NCI-H1694 treated with DMSO at 0.1 percent for 48 hours (cell line): ENCODE results near the gene DIPK1B.

Experiments
- DNase-seq: peaks from one replicate; lab custom pipeline; 2025; lab: John Stamatoyannopoulos, UW

DIPK1B gene

GRCh38 chr9:136769710-136770191, 57.4 kb downstream of the DIPK1B start:
- DNase-seq = peak; percentile 31

- DNase-seq = no peak
These were observed 59.6 kb downstream of the DIPK1B start for GRCh38 chr9:136771907-136772415.

- no peak for DNase-seq
These were observed 61.1 kb downstream of the DIPK1B start for GRCh38 chr9:136773386-136774044.
